ENCODE data around the gene MISP3.

DNA sequence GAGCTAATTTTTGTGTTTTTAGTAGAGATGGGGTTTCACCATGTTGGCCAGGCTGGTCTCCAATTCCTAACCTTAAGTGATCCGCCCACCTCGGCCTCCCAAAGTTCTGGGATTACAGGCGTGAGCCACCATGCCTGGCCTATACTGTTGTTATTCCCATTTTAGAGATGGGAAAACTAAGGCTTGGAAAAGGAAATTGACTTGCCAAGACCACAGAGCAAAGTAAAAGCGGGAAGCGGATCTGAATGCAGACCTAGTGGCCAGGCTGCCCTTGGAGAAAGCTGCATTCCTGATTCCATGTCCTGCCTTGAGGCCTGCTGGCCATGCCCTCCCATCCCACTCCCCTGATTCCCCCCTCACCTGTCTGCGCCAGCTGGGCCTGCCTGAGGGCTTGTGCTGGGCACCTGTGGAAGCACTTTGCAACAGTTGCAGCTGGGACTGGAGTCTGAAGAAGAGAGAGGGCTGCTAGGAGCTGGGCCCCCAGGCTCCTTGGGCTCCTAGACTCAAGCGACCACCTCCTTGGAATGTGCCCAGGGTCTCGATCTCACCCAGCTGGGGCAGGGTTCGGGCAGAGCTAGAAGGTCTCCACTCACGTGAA, 16.4 kb upstream of the MISP3 start:
- TF ChIP-seq POLR2A (IDR thresholded peaks at IDR 0.05; ENCODE audit: low read depth, low read length) = no peak
- no peak for TF ChIP-seq TAF1 (IDR thresholded peaks at IDR 0.05; ENCODE audit: borderline replicate concordance, low read depth, low read length)
- no peak for TF ChIP-seq POLR2AphosphoS5 (IDR thresholded peaks at IDR 0.05; ENCODE audit: low read depth, low read length)

Data from GM12892 (cell line).